Measurements from ENCODE around the gene FKRP. TPM values are rescaled to one million over a fixed set of nuclear protein-coding genes. Genes with fewer than 3 reads are reported as not detected.
A peak's percentile ranks its signal among the peaks of the same experiment; 100 is the strongest.

The FKRP gene
- total RNA-seq, 1 donor from 2014 or later: 37.7 TPM

GRCh38 chr19:46739290-46739771, 6.5 kb upstream of the FKRP start:
- Mint-ChIP-seq H3K9me3 (ENCODE audit: unreplicated experiment) (no peaks in the 10 kb centered on the region), H3K4me3 (ENCODE audit: unreplicated experiment) (no peak overlapping the region), H3K4me1 (ENCODE audit: unreplicated experiment) (peaks cover 25% of the 10 kb centered on the region), H3K27me3 (ENCODE audit: unreplicated experiment) (no peaks in the 10 kb centered on the region), H3K27ac (ENCODE audit: unreplicated experiment) (no peak overlapping the region), H3K36me3 (ENCODE audit: unreplicated experiment) (peaks cover 7% of the 10 kb centered on the region)
- DNase-seq (ENCODE audit: extremely low spot score, unreplicated experiment): no peak
- TF ChIP-seq CTCF (IDR thresholded peaks at IDR 0.05): no peak

GRCh38 chr19:46741447-46741846, 4.4 kb upstream of the FKRP start:
- Mint-ChIP-seq H3K27ac (ENCODE audit: unreplicated experiment) (no peak overlapping the region), H3K4me3 (ENCODE audit: unreplicated experiment) (no peak overlapping the region), H3K4me1 (ENCODE audit: unreplicated experiment) (peaks cover 34% of the 10 kb centered on the region), H3K36me3 (ENCODE audit: unreplicated experiment) (peaks cover 7% of the 10 kb centered on the region), H3K9me3 (ENCODE audit: unreplicated experiment) (no peaks in the 10 kb centered on the region), H3K27me3 (ENCODE audit: unreplicated experiment) (no peaks in the 10 kb centered on the region)
- TF ChIP-seq CTCF (IDR thresholded peaks at IDR 0.05): no peak
- no peak for DNase-seq (ENCODE audit: extremely low spot score, unreplicated experiment)

- Mint-ChIP-seq H3K4me3 (ENCODE audit: unreplicated experiment) (peak overlapping the region; percentile 2), H3K4me1 (ENCODE audit: unreplicated experiment) (peaks cover 34% of the 10 kb centered on the region), H3K36me3 (ENCODE audit: unreplicated experiment) (peaks cover under 1% of the 10 kb centered on the region), H3K27ac (ENCODE audit: unreplicated experiment) (peak overlapping the region; percentile 16), H3K9me3 (ENCODE audit: unreplicated experiment) (no peaks in the 10 kb centered on the region), H3K27me3 (ENCODE audit: unreplicated experiment) (no peaks in the 10 kb centered on the region)
- DNase-seq (ENCODE audit: extremely low spot score, unreplicated experiment): no peak
- TF ChIP-seq CTCF (IDR thresholded peaks at IDR 0.05): no peak
Observed at GRCh38 chr19:46742926-46743480, 2.9 kb upstream of the FKRP start.

GRCh38 chr19:46744005-46744691, 1.7 kb upstream of the FKRP start:
- no peaks in the 10 kb centered on the region for H3K27me3 Mint-ChIP-seq (ENCODE audit: unreplicated experiment)
- no peak overlapping the region for H3K27ac Mint-ChIP-seq (ENCODE audit: unreplicated experiment)
- no peaks in the 10 kb centered on the region for H3K9me3 Mint-ChIP-seq (ENCODE audit: unreplicated experiment)
- TF ChIP-seq CTCF (IDR thresholded peaks at IDR 0.05): no peak
- peaks cover 5% of the 10 kb centered on the region for H3K36me3 Mint-ChIP-seq (ENCODE audit: unreplicated experiment)
- H3K4me3 Mint-ChIP-seq (ENCODE audit: unreplicated experiment): peak overlapping the region; percentile 98
- DNase-seq (ENCODE audit: extremely low spot score, unreplicated experiment): no peak
- peaks cover 34% of the 10 kb centered on the region for H3K4me1 Mint-ChIP-seq (ENCODE audit: unreplicated experiment)

- Mint-ChIP-seq H3K36me3 (ENCODE audit: unreplicated experiment) (peaks cover 5% of the 10 kb centered on the region), H3K27ac (ENCODE audit: unreplicated experiment) (peak overlapping the region; percentile 75), H3K9me3 (ENCODE audit: unreplicated experiment) (no peaks in the 10 kb centered on the region), H3K4me3 (ENCODE audit: unreplicated experiment) (peak overlapping the region; percentile 98), H3K4me1 (ENCODE audit: unreplicated experiment) (peaks cover 29% of the 10 kb centered on the region), H3K27me3 (ENCODE audit: unreplicated experiment) (no peaks in the 10 kb centered on the region)
- no peak for TF ChIP-seq CTCF (IDR thresholded peaks at IDR 0.05)
- DNase-seq (ENCODE audit: extremely low spot score, unreplicated experiment): no peak
Observed at GRCh38 chr19:46745030-46745429, 827 bp upstream of the FKRP start.

Data from osteocyte (in vitro differentiated cells).